GM18907 (cell line): Measurements from ENCODE around the gene CARD8.

Source experiments
- ATAC-seq: cut with Tn5 transposase; IDR thresholded peaks from one replicate; pipeline ENCODE4 v1.9.1; 2021; ENCODE audit warnings: mild to moderate bottlenecking, moderate library complexity; ENCODE audit not compliant: unreplicated experiment

Gene CARD8

GRCh38 chr19:48216933-48217332, 38.8 kb downstream of the CARD8 start:
- ATAC-seq: no peak

DNA sequence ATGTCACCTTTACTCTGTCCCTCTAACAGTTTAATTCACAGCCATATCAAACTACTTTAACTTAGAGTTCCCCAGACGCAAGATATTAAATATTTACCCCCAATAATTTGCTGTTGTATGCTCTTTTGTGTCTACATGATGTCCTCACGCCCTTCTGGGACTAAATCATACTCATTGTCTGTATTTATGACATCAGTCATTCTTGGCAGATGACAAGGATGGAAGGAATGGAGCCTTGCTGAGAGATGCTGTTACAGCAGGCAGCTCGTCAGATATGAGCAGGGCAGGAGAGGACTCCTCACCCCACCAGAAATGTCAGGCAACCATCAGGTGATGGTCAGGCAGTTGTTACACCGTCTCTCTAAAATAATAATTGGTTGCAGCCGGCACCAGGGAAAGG, 41.8 kb downstream of the CARD8 start:
- ATAC-seq: no peak

DNA sequence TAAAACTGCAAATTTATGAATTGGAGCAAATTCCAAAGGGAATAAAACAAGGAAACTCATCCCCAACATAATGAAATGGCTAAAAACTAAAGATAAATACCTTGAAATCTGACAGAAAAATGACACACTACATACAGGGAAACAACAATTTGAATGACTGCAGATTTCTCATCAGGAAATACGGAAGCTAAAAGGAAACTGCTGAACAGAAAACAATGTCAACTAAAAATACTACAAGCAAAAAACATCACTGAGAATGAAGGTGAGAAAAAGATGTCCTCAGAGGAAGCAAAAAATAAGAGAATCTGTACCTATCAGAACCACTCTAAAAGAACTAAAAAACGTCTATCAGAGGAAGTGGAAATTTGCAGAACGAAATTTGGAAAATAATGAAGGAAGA, 45.7 kb downstream of the CARD8 start:
- ATAC-seq: no peak

GRCh38 chr19:48206397-48207093, 49.2 kb downstream of the CARD8 start:
- ATAC-seq: no peak

DNA sequence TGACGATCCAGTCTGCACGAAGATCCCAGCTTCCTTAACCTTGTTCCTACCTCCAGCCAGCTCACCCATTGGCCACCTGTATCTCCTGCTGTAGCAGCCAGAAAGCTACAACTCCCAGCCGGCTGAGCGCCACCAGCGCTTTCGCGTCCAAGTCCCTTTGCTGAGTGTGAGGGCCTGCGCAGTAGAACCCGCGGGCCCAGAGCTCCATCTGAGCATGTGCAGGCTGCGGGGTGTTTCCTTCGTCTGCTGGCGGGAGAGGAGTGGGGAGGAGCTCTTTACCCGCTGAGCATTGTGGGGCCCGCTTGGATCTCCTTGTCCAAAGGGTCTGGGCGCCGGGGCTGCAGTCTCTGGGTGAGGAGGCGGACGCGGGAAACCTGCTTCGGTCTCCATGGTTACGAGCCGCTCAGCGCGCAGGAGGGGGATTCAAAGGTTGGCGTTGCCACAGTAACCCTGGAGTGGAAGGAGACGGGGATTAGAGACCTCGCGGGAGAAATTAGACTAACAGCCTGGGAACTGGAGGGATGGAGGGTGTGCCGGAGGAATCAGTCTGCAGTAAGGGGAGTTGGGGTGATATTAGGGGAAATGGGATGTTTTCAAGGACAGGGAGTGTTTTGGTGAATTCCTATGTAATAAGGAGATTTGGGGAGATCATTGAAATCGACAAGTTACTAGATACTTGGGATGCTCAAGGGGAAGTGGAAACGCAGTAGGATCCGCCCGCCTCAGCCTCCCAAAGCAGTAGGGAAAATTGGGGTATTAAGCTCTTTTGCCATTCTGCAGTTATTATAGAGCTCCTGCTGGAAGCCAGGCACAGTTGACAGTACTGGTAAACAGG, 51.7 kb downstream of the CARD8 start:
- peak; percentile 85 for ATAC-seq

- ATAC-seq: no peak
Observed at GRCh38 chr19:48203222-48203793, 52.4 kb downstream of the CARD8 start.

GRCh38 chr19:48196933-48197665, 58.6 kb downstream of the CARD8 start:
- ATAC-seq: no peak

- ATAC-seq: no peak
Observed at GRCh38 chr19:48196321-48196763, 59.4 kb downstream of the CARD8 start.

GRCh38 chr19:48194844-48195830, 60.6 kb downstream of the CARD8 start:
- no peak for ATAC-seq

- no peak for ATAC-seq
Observed at GRCh38 chr19:48194041-48194843, 61.5 kb downstream of the CARD8 start.

DNA sequence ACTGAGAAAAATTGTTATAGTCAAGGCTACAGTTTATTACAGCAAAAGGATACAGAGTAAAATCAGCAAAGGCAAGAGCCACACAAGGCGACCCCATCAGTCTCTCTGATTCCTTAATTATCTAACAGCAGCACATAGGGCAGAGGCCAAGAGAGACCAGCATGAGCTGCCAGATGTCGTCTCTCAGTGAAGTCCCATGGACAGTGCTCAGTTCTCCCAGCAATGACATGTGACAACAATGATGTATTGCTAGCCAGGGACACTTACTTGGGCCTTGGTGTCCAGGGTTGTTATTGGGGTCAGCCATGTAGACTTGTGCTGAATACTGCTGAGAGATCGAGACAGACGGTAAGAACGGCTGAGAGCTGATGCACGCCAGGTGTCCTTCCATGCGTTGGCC, 63.0 kb downstream of the CARD8 start:
- no peak for ATAC-seq

DNA sequence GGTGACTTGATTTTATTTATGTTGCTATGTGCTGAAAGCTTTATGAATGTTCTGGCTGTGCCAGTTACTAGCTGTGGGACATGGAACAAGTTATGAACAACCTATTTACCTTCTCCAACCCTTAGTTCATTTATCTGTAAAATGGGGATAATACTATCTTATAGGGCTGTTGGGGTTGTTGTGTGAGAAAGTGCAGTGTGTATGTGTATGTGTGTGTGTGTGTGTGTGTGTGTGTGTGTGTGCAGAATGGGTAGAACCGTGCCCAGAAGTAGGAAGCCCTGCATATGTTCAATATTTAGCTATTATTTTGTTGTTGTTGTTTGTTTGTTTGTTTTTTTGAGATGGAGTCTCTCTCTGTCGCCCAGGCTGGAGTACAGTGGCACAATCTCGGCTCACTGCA, 64.8 kb downstream of the CARD8 start:
- no peak for ATAC-seq

GRCh38 chr19:48190288-48190884, 65.3 kb downstream of the CARD8 start:
- no peak for ATAC-seq

- ATAC-seq: peak; percentile 59
Observed at GRCh38 chr19:48186541-48186991, 69.1 kb downstream of the CARD8 start.

- ATAC-seq: peak; percentile 31
Observed at GRCh38 chr19:48186015-48186414, 69.7 kb downstream of the CARD8 start.

DNA sequence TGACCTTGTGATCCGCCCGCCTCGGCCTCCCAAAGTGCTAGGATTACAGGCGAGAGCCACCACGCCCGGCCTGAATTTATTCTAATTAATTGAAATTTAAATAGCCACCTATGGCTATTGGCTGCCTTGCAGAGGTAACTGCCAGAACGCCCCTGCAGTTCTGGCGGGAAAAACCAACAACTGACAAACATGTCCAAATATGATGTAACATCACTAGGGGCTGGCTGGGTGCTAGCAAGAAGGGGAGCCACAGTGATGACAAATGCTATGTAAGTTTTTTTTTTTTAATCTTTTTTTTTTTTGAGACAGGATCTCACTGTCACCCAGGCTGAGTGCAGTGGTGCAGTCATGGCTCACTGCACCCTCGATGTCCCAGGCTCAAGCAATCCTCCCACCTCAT, 72.4 kb downstream of the CARD8 start:
- no peak for ATAC-seq

GRCh38 chr19:48182434-48182833, 73.3 kb downstream of the CARD8 start:
- no peak for ATAC-seq

- no peak for ATAC-seq
Observed at GRCh38 chr19:48181505-48181904, 74.2 kb downstream of the CARD8 start.

DNA sequence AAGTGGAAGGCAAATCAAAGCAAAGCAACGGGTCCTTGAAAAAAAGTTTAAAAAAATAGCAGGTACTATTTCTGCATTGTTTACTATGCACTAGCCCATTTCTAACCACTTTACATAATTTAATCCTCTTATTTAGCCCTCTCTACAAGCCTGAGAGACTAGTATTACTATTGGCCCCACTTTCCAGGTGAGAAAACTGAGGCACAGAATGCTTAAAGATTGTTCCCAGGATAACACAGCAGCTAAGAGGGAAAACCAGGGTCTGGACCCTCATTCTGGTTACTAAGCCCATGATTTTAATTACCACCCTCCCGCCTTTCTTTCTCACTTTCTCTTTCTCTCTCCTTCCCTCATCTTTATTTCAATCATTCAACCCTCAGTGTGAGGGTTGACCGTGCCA, 79.5 kb downstream of the CARD8 start:
- no peak for ATAC-seq
